ENCODE measurements around the gene FAM78A. TPM values are rescaled to one million over a fixed set of nuclear protein-coding genes. Genes with fewer than 3 reads are reported as not detected.

The FAM78A gene
- total and polyA plus RNA-seq, 9 donors: 0.60 to 9.4 (median 2.3) TPM

DNA sequence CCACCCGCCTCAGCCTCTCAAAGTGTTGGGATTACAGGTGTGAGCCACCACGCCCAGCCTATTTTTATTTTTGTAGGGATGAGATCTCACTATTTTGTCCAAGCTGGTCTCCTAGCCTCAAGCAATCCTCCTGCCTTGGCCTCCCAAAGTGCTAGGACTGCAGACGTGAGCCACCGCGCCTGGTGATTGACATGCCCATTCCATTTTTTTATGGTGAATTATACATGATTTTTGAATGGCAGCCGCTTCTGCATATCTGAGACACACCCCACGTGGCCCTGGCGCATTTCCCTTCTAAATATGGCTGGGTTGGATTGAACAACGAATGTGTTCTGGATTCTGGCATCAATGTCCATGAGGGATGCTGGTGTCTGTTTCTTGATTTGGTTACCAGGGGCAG, 35.9 kb upstream of the FAM78A start:
- TF ChIP-seq POLR2A (IDR thresholded peaks at IDR 0.05) (no peak), EP300 (IDR thresholded peaks at IDR 0.05) (no peak)
- TF ChIP-seq, protein P1, sequence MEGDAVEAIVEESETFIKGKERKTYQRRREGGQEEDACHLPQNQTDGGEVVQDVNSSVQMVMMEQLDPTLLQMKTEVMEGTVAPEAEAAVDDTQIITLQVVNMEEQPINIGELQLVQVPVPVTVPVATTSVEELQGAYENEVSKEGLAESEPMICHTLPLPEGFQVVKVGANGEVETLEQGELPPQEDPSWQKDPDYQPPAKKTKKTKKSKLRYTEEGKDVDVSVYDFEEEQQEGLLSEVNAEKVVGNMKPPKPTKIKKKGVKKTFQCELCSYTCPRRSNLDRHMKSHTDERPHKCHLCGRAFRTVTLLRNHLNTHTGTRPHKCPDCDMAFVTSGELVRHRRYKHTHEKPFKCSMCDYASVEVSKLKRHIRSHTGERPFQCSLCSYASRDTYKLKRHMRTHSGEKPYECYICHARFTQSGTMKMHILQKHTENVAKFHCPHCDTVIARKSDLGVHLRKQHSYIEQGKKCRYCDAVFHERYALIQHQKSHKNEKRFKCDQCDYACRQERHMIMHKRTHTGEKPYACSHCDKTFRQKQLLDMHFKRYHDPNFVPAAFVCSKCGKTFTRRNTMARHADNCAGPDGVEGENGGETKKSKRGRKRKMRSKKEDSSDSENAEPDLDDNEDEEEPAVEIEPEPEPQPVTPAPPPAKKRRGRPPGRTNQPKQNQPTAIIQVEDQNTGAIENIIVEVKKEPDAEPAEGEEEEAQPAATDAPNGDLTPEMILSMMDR (IDR thresholded peaks at IDR 0.05): no peak
- DNase-seq: no peak
- Histone ChIP-seq H3K36me3 (no peaks in the 10 kb centered on the region), H3K4me1 (ENCODE audit: insufficient read depth) (no peaks in the 10 kb centered on the region), H3K4me3 (no peak overlapping the region), H3K27ac (no peak overlapping the region), H3K27me3 (no peaks in the 10 kb centered on the region), H3K9me3 (no peaks in the 10 kb centered on the region)
- WGBS, 3 donors: 82 to 90% (median 83%) methylated on average over 9 of the region's 9 CpGs
- intact Hi-C loops (cut with DNase I): no loop called here

DNA sequence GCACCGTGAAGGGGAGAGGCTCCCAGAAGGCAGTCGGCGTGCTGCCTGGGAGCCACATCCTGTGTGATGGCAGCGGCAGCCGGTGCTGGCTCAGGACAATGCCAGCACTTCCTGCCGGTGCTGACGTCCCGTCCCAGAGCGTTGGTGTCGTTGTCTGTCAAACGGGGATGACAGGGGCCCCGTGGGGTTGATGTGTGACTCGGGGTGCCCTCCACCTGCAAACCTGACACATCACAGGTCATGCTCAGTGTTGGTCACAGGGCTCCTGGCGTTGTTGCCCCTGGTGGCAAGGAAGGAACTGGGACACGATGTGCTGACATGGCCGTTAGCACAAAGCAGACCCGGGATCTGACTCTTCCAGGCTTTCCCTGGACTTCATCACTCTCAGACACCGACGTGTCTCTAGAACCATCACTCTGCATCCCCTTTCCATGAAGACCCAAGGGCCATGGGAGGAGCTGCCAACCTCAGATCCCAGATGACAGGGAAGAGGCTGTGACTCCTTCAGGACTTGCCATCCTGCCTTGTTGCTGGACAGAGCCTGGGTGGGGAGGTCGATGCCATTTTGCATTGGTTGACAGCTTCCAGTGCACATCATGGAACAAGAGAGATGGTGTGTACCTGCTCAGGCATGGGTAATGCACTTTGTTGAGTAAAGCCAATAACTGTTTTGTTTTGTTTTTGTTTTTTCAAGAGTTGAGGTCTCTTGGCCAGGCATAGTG, 34.7 kb upstream of the FAM78A start:
- no peak for DNase-seq
- 44 to 53% (median 46%) methylated on average over 19 to 20 of the region's 20 CpGs for WGBS, 3 donors
- Histone ChIP-seq H3K4me1 (ENCODE audit: insufficient read depth) (no peaks in the 10 kb centered on the region), H3K4me3 (no peak overlapping the region), H3K27ac (no peak overlapping the region), H3K36me3 (no peaks in the 10 kb centered on the region), H3K9me3 (no peaks in the 10 kb centered on the region), H3K27me3 (no peaks in the 10 kb centered on the region)
- intact Hi-C loops (cut with DNase I): no loop called here
- TF ChIP-seq, protein P1 (IDR thresholded peaks at IDR 0.05): no peak
- TF ChIP-seq POLR2A (IDR thresholded peaks at IDR 0.05): no peak
- no peak for TF ChIP-seq EP300 (IDR thresholded peaks at IDR 0.05)

DNA sequence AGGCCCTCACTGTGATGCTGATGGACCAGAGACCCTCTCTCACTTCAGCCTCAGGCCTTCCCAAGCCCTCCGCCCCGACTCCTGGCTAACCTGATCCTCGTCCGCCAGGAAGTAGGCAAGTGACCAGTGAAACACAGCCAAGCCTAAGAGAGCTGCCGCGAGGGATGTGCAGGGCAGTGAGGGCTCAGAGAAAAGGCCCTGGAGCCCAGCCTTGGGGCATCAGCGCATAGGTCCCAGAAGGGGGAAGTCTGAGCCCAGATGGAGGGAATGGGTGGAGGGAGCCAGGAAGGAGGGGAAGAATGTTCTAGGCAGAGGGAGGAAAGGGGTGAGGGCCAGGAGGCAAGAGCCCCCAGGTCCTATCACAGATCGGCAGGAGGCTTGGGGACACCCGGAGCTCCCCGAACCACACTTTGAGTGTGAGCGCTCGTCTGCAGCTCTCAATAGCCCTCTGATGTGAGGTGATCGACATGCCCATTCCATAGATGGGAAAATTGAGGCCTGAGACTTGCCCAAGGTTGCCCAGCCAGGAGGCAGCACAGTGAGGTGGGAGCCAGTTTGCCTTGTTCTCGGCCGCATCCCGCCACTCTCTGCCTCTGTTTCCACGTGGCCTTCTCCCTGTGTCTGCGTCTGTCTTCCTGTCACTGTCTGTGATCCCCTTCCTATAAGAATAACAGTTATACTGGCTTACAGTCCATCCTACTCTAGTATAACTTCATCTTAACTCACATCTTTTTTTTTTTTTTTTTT, 33.4 kb upstream of the FAM78A start:
- WGBS, 3 donors: 85 to 86% (median 86%) methylated on average over 18 of the region's 18 CpGs
- H3K4me3 ChIP-seq: no peak overlapping the region
- TF ChIP-seq EP300 (IDR thresholded peaks at IDR 0.05) (no peak), POLR2A (IDR thresholded peaks at IDR 0.05) (no peak)
- TF ChIP-seq, protein P1 (IDR thresholded peaks at IDR 0.05): no peak
- H3K27ac ChIP-seq: no peak overlapping the region
- intact Hi-C loops (cut with DNase I): no loop called here
- H3K4me1 ChIP-seq (ENCODE audit: insufficient read depth): no peaks in the 10 kb centered on the region
- no peak for DNase-seq
- no peaks in the 10 kb centered on the region for H3K27me3 ChIP-seq
- no peaks in the 10 kb centered on the region for H3K36me3 ChIP-seq
- H3K9me3 ChIP-seq: no peaks in the 10 kb centered on the region

DNA sequence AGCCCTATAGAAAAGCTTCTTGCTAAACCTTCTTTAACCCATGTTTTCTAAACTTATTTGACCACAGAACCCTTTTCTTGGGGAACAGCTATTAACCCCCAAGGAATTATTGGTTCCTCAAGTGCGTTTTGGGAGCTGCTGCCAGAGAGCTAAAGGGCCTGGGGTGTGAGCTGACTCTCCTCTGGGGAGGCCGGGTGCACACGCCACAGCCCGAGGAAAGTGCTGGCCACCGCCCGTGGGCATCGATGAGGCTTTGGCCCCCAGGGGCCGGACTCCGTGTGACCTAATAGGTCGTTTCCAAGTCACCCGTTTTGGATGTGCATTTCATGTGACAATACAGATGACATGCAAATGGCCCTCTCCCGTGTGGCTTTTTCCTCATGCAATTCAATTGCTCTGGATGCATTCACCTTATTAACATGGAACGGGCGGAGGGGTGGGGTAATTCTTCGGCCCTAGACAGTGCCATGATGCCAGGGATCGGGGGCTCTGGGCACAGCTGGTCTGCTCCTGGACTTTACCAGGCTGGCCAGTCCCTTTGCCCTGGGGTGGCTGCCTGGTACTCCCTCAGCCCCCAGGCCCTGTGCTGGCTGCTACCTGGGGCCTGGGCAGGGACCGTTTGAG, 32.7 kb upstream of the FAM78A start:
- intact Hi-C loops (cut with DNase I): no loop called here
- Histone ChIP-seq H3K9me3 (no peaks in the 10 kb centered on the region), H3K27me3 (no peaks in the 10 kb centered on the region), H3K36me3 (no peaks in the 10 kb centered on the region), H3K4me1 (ENCODE audit: insufficient read depth) (no peaks in the 10 kb centered on the region), H3K4me3 (no peak overlapping the region), H3K27ac (no peak overlapping the region)
- WGBS, 3 donors: 80 to 83% (median 81%) methylated on average over 17 of the region's 17 CpGs
- DNase-seq: no peak
- TF ChIP-seq POLR2A (IDR thresholded peaks at IDR 0.05) (no peak), EP300 (IDR thresholded peaks at IDR 0.05) (no peak)
- TF ChIP-seq, protein P1 (IDR thresholded peaks at IDR 0.05): no peak

Measured in ovary (tissue), 9 donors.